HL-60 (cell line): Measurements from ENCODE around the gene ZNF776.

Experiments used
- GABPA ChIP-seq: IDR thresholded peaks from 2 replicates; pipeline ENCODE4 v1.6.1; 2012; ENCODE audit warnings: low read depth
- POLR2AphosphoS5 ChIP-seq: IDR thresholded peaks from 2 replicates; pipeline ENCODE4 v1.6.1; 2012; ENCODE audit warnings: low read depth
- TF ChIP-seq, protein P1 (sequence below): IDR thresholded peaks from one replicate; pipeline ENCODE4 v1.5.1; 2011; ENCODE audit warnings: low read length, control low read depth, inconsistent platforms; ENCODE audit not compliant: insufficient read depth
- TF ChIP-seq, protein P2 (sequence below): IDR thresholded peaks from 2 replicates; pipeline ENCODE4 v1.6.1; 2012; ENCODE audit warnings: low read depth; ENCODE audit not compliant: insufficient replicate concordance

DNA sequence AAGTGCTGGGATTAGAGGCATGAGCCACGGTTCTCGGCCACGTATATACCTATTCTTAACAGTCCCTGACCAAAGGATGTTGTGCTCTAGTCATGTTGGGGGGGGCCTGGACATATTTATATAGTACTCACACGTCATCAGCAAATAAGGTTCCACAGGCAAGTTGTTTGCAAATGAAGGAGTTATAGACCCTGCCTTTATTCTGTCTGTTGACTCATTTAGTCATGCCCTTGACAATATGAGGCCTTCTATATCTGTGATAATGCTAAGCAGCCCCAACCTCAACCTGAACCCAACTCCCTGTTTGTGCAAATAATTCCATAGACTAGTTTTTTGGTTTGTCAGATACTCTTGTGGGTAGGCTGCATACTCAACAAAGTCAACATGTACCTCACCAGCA is 31.7 kb downstream of the ZNF776 start:
- TF ChIP-seq, protein P1, sequence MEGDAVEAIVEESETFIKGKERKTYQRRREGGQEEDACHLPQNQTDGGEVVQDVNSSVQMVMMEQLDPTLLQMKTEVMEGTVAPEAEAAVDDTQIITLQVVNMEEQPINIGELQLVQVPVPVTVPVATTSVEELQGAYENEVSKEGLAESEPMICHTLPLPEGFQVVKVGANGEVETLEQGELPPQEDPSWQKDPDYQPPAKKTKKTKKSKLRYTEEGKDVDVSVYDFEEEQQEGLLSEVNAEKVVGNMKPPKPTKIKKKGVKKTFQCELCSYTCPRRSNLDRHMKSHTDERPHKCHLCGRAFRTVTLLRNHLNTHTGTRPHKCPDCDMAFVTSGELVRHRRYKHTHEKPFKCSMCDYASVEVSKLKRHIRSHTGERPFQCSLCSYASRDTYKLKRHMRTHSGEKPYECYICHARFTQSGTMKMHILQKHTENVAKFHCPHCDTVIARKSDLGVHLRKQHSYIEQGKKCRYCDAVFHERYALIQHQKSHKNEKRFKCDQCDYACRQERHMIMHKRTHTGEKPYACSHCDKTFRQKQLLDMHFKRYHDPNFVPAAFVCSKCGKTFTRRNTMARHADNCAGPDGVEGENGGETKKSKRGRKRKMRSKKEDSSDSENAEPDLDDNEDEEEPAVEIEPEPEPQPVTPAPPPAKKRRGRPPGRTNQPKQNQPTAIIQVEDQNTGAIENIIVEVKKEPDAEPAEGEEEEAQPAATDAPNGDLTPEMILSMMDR: no peak
- TF ChIP-seq POLR2AphosphoS5 (no peak), GABPA (no peak)
- TF ChIP-seq, protein P2, sequence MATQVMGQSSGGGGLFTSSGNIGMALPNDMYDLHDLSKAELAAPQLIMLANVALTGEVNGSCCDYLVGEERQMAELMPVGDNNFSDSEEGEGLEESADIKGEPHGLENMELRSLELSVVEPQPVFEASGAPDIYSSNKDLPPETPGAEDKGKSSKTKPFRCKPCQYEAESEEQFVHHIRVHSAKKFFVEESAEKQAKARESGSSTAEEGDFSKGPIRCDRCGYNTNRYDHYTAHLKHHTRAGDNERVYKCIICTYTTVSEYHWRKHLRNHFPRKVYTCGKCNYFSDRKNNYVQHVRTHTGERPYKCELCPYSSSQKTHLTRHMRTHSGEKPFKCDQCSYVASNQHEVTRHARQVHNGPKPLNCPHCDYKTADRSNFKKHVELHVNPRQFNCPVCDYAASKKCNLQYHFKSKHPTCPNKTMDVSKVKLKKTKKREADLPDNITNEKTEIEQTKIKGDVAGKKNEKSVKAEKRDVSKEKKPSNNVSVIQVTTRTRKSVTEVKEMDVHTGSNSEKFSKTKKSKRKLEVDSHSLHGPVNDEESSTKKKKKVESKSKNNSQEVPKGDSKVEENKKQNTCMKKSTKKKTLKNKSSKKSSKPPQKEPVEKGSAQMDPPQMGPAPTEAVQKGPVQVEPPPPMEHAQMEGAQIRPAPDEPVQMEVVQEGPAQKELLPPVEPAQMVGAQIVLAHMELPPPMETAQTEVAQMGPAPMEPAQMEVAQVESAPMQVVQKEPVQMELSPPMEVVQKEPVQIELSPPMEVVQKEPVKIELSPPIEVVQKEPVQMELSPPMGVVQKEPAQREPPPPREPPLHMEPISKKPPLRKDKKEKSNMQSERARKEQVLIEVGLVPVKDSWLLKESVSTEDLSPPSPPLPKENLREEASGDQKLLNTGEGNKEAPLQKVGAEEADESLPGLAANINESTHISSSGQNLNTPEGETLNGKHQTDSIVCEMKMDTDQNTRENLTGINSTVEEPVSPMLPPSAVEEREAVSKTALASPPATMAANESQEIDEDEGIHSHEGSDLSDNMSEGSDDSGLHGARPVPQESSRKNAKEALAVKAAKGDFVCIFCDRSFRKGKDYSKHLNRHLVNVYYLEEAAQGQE: no peak
